Panc1 (cell line): ENCODE data around the gene MRTFA. TPM values are rescaled to one million over a fixed set of nuclear protein-coding genes. Genes with fewer than 3 reads are reported as not detected.

Source experiments
- ATAC-seq: fragments of 200-7000 bp; cut with Tn5 transposase; 2 replicates; pipeline ENCODE4 v1.9.1; 2020; ENCODE audit warnings: mild to moderate bottlenecking, moderate library complexity
- BruUV-seq: library from RNA; stranded (reverse); fragments of 400-500 nt; replicated peaks from 2 replicates; lab custom pipeline; 2021; lab: Mats Ljungman, UMichigan
- CTCF ChIA-PET: fragments of 300-600 bp; sonication (Branson Sonifier 250); formaldehyde crosslinking; loops from one replicate; lab custom pipeline; 2022; ENCODE audit warnings: antibody characterized with exemption; lab: Charles Lee
- POLR2A ChIA-PET: fragments of 300-600 bp; sonication (Branson Sonifier 250); formaldehyde crosslinking; loops from one replicate; lab custom pipeline; 2022; ENCODE audit warnings: antibody characterized with exemption; lab: Charles Lee
- DNase-seq: peaks from one replicate; pipeline ENCODE4 v3.0.0-alpha.2; 2010; ENCODE audit warnings: low read depth, low spot score
- H3K27ac ChIP-seq: 2 replicates; pipeline ENCODE4 v1.5.1; 2011; ENCODE audit warnings: mild to moderate bottlenecking, low read length, inconsistent platforms
- H3K27me3 ChIP-seq: fragments of 200-500 bp; sonication (Bioruptor generic); 2 replicates; pipeline ENCODE4 v1.6.0; 2014; ENCODE audit warnings: low read length, inconsistent platforms; ENCODE audit not compliant: control insufficient read depth, insufficient read depth
- H3K36me3 ChIP-seq: fragments of 200-500 bp; sonication (Bioruptor generic); 2 replicates; pipeline ENCODE4 v1.5.1; 2014; ENCODE audit warnings: inconsistent platforms, mild to moderate bottlenecking, low read length, moderate library complexity; ENCODE audit not compliant: control insufficient read depth, insufficient read depth
- H3K4me1 ChIP-seq: 2 replicates; pipeline ENCODE4 v1.5.1; 2011; ENCODE audit warnings: inconsistent platforms, mild to moderate bottlenecking, low read length, moderate library complexity; ENCODE audit not compliant: control insufficient read depth, insufficient read depth
- H3K4me3 ChIP-seq, 2 experiments: 2 replicates each; pipeline ENCODE4 v1.5.1; 2011 to 2012; ENCODE audit warnings: low read depth in 2 of 2, low read length in 2 of 2, mild to moderate bottlenecking in 2 of 2, inconsistent platforms in 1 of 2, moderate library complexity in 1 of 2
- H3K9me3 ChIP-seq: fragments of 200-500 bp; sonication (Bioruptor generic); 2 replicates; pipeline ENCODE4 v1.5.1; 2014; ENCODE audit warnings: low read depth, mild to moderate bottlenecking, inconsistent platforms, low read length, moderate library complexity; ENCODE audit not compliant: control insufficient read depth, insufficient read depth
- CTCF ChIP-seq: fragments of 450-650 bp; IDR thresholded peaks from 2 replicates; pipeline ENCODE4 v1.5.1; 2017; ENCODE audit warnings: mild to moderate bottlenecking
- POLR2AphosphoS5 ChIP-seq: IDR thresholded peaks from 2 replicates; pipeline ENCODE4 v1.6.1; 2012; ENCODE audit warnings: mild to moderate bottlenecking, low read depth, low read length, moderate library complexity
- REST ChIP-seq, 2 experiments: IDR thresholded peaks; 2 replicates each; pipeline ENCODE4 v1.6.1; 2011 to 2012; ENCODE audit warnings: low read depth in 2 of 2, control low read depth in 1 of 2, low read length in 1 of 2, mild to moderate bottlenecking in 1 of 2, moderate library complexity in 1 of 2; ENCODE audit not compliant: insufficient read depth in 1 of 2
- SIN3A ChIP-seq: IDR thresholded peaks from 2 replicates; pipeline ENCODE4 v1.6.1; 2012; ENCODE audit warnings: low read depth, mild to moderate bottlenecking, low read length, moderate library complexity, borderline replicate concordance; ENCODE audit not compliant: insufficient read depth
- TCF7L2 ChIP-seq: IDR thresholded peaks from 2 replicates; pipeline ENCODE4 v1.6.1; 2011; ENCODE audit warnings: mild to moderate bottlenecking, low read depth, low read length, inconsistent platforms
- in situ Hi-C: cut with HindIII; loops from 2 replicates; pipeline ENCODE4 v1.10.0; 2016; ENCODE audit warnings: low sequenced_read_pairs, low pct_unique_long_range_greater_than_20kb
- intact Hi-C: fragments of 100-400 bp; cut with micrococcal nuclease; formaldehyde crosslinking; loops from one replicate; pipeline ENCODE4 v1.10.0; 2022; ENCODE audit not compliant: unreplicated experiment
- total RNA-seq: library from RNA; stranded (reverse); gene quantifications from one replicate; pipeline ENCODE4 v1.2.1, GENCODE V29; 2021; ENCODE audit not compliant: unreplicated experiment

The MRTFA gene
- total RNA-seq, 1 experiment from 2014 or later = 62.1 TPM

- DNase-seq = no peak
- H3K27ac ChIP-seq = no peak overlapping the region
- no peaks in the 10 kb centered on the region for H3K27me3 ChIP-seq
- ATAC-seq = no peak
- ChIA-PET CTCF (no interaction called here), POLR2A (no interaction called here)
- H3K9me3 ChIP-seq = no peaks in the 10 kb centered on the region
- in situ Hi-C loops (no loop called here), intact Hi-C loops (no loop called here)
- H3K4me3 ChIP-seq = no peak overlapping the region
- TF ChIP-seq SIN3A = no peak
- no peak for TF ChIP-seq REST (IDR thresholded peaks at IDR 0.05; ENCODE audit: insufficient read depth in 1 of 2, low read depth in 2 of 2, low read length in 1 of 2)
- no peak for TF ChIP-seq CTCF
- no peak for TF ChIP-seq POLR2AphosphoS5
- no peak for TF ChIP-seq TCF7L2
- no TSS peak for BruUV-seq
- no peaks in the 10 kb centered on the region for H3K4me1 ChIP-seq
- no peaks in the 10 kb centered on the region for H3K36me3 ChIP-seq
These were observed 215.5 kb downstream of the MRTFA start for GRCh38 chr22:40421082-40421350.

GRCh38 chr22:40420341-40421081 lies 216.0 kb downstream of the MRTFA start:
- ATAC-seq = no peak
- TF ChIP-seq POLR2AphosphoS5 (no peak), TCF7L2 (no peak), SIN3A (no peak), REST (IDR thresholded peaks at IDR 0.05; ENCODE audit: insufficient read depth in 1 of 2, low read depth in 2 of 2, low read length in 1 of 2) (no peak), CTCF (no peak)
- Histone ChIP-seq H3K36me3 (no peaks in the 10 kb centered on the region), H3K4me1 (no peaks in the 10 kb centered on the region), H3K4me3 (no peak overlapping the region), H3K9me3 (no peaks in the 10 kb centered on the region), H3K27ac (no peak overlapping the region), H3K27me3 (no peaks in the 10 kb centered on the region)
- no peak for DNase-seq
- ChIA-PET CTCF (no interaction called here), POLR2A (no interaction called here)
- in situ Hi-C loops (no loop called here), intact Hi-C loops (no loop called here)
- no TSS peak for BruUV-seq
